HG03175 (cell line): Measurements from ENCODE around the gene NPS.

ENCODE experiments used
- ATAC-seq: cut with Tn5 transposase; IDR thresholded peaks from one replicate; pipeline ENCODE4 v1.9.1; 2021; ENCODE audit warnings: mild to moderate bottlenecking, moderate library complexity; ENCODE audit not compliant: unreplicated experiment

The NPS gene

GRCh38 chr10:127556916-127557315 lies 7.8 kb downstream of the NPS start:
- ATAC-seq, result no peak

- ATAC-seq, result no peak
These were observed 12.5 kb downstream of the NPS start for GRCh38 chr10:127561647-127562046.

- peak; percentile 69 for ATAC-seq
These were observed 14.8 kb downstream of the NPS start for GRCh38 chr10:127563718-127564553.

- ATAC-seq, result no peak
These were observed 15.5 kb downstream of the NPS start for GRCh38 chr10:127564644-127565043.

DNA sequence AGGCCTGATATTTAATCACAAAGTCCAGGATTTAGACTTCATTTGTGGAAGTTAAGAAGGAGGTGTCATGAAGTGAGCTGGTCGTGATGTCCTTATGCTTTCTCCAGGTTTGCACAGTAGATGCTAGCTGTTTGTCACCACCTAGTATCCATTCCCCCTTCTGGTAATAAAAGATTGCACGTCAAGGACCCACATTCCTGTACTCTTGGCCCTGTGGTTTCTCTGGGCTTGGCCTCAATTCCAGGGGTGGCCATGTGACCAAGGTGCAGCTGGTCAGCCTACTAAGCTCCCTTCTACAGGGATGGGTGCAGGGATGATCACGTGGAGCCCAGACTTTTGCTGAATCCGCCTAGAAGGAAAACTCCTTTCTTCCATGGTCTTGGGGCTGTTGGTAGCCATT lies 16.5 kb downstream of the NPS start:
- no peak for ATAC-seq

DNA sequence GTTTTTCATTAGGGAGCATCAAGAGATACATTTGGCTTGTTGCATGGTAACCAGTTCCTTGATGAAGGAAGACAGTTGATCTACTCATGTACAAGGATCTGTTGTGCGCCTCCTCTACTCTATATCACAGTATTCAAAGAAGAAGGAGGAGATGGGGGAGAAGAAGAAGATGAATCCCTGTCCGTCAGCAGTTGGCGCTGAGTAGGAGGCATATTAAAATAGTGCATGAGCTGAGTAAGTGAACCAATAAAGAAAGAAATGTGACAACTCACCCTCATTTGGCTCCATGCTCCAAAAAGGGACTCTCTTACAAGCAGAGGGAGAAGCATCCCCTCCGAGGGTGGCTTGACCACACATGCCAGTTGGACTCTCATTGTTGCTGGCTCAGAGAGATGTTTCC lies 20.1 kb downstream of the NPS start:
- no peak for ATAC-seq

- ATAC-seq, result no peak
These were observed 20.9 kb downstream of the NPS start for GRCh38 chr10:127570036-127570435.

GRCh38 chr10:127571386-127571785 lies 22.3 kb downstream of the NPS start:
- ATAC-seq, result no peak

GRCh38 chr10:127576051-127576450 lies 26.9 kb downstream of the NPS start:
- ATAC-seq, result no peak

DNA sequence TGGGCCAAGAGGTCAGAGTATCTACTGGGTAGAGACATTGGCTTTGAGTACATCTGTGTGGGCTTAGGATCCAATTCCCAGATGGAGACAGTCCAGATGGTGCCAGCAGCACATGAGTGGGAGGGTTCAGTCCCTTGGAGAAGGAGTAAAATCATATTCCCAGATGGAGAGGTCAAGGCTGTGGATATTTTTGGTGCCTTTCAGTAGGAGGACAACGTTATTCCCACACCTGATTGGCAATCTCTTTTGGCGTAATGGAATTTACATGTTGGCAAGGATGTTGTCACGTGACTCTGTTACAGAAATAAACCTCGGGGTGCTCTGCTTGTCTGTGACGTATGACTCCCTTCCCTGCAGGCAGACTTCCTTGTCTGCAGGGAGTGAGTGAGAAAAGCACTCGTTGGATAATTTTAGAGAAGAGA lies 27.6 kb downstream of the NPS start:
- ATAC-seq, result no peak

GRCh38 chr10:127577376-127578258 lies 28.5 kb downstream of the NPS start:
- ATAC-seq, result no peak

GRCh38 chr10:127578259-127578960 lies 29.3 kb downstream of the NPS start:
- ATAC-seq, result no peak

DNA sequence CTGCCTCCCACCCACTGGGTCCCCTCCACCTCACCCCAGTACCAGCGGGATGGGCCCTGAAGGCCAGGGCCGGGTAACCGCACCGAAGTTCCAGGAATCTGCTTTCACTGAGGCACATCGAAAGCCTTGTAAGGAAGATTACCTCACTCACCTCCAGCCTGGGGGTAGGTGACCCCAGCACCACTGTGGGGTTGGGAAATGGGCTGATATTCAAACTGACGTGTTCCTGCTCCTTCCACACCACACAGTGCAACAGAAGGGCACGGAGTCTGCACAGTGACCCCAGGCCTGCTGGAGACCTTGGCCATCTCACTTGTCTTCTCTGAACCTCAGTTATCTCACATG lies 29.8 kb downstream of the NPS start:
- no peak for ATAC-seq

- ATAC-seq, result no peak
These were observed 30.5 kb downstream of the NPS start for GRCh38 chr10:127579640-127580039.

GRCh38 chr10:127580822-127581221 lies 31.7 kb downstream of the NPS start:
- ATAC-seq, result no peak

DNA sequence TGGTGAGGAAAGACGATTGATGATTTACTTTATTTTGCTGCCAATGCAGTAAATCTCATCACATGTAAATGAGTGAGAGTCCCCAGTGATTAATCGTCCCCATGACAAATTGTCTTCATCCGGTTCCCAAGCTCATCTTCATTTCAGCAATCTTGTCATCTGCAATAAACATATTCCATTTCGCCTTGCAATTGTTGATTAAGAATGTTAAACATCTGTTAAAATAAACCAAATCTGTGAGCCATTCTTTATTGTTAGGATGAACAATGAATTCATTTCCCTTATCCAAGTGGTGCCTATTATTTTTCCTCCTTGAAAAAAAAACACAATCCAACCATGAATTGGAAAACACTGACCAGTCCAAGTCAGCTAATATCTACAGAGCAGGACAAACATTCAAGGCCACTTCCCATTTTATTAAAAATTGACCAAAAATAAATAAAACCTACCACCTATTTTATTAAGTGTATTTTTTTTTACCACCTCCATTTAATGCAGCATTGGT lies 36.5 kb downstream of the NPS start:
- ATAC-seq, result no peak

- ATAC-seq, result no peak
These were observed 38.7 kb downstream of the NPS start for GRCh38 chr10:127587668-127588365.

GRCh38 chr10:127592586-127592985 lies 43.5 kb downstream of the NPS start:
- no peak for ATAC-seq

- ATAC-seq, result no peak
These were observed 51.4 kb downstream of the NPS start for GRCh38 chr10:127600479-127600878.
